ENCODE results near the gene JUP.

JUP gene

DNA sequence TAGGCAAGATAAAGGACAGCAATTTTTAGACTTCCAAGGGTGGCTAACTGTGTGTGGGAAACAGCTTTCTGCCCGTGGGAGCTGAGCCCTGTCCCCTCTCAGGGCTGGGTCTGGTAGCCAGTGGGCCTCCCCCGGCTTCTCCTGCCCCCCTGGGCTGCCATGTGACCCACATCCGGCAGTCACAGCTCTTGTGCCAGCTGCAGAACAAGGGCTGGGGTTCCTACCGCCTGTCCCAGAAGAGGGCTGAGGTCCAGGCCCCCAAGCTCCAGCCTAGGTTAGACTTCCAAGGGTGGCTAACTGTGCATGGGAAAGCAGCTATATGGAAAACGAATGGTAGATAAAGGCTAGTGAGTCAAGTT is 68.2 kb downstream of the JUP start:
- TF ChIP-seq TAF1 (IDR thresholded peaks at IDR 0.05; ENCODE audit: borderline replicate concordance, insufficient read depth, low read length) (no peak), SIN3A (IDR thresholded peaks at IDR 0.05; ENCODE audit: borderline replicate concordance, insufficient read depth, low read length) (no peak), FOXP2 (optimal IDR thresholded peaks at IDR 0.05; ENCODE audit: borderline replicate concordance, extremely low read depth, extremely low read length, insufficient read depth) (no peak), POLR2AphosphoS5 (IDR thresholded peaks at IDR 0.05; ENCODE audit: low read depth, low read length) (no peak), REST (IDR thresholded peaks at IDR 0.05; ENCODE audit: insufficient read depth in 1 of 2, low read depth in 2 of 2, low read length in 2 of 2) (no peak)

DNA sequence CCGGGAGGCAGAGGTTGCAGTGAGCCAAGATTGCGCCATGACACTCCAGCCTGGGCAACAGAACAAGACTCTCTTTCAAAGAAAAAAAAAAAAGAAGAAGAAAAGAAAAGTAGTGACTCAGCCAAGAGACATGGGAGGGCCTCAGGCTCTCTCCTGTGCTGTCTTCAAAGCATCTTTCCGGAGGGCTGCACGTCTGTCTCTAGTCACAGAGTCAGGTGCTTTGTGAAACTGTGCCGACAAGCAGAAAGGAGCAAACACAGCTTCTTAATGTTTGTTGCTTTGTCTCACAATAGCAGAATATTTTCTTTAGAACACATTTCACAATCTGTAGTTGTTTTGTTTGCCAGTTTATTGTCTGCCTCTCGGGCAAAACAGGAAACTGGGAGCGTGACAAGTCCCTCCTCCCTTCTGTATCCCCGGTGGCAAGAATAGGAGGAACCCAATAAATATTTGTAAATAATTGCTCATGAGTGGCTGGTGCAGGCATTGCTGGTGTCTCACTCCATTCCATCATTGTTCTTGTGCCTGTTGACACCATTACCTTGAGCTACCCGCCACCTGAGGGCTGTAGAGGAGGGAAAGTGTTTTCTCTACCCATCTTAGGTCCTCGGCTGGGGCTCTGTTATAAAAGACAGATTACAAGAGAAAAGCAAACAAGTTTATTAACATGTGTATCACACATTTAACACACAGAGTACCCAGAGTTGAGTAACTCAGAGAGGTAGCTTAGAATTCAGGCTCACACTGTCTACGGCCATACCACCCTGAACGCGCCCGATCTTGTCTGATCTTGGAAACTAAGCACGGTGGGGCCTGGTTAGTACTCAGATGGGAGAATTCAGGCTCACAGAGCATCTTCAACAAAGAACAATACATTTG is 68.9 kb downstream of the JUP start:
- no peak for TF ChIP-seq FOXP2 (optimal IDR thresholded peaks at IDR 0.05; ENCODE audit: borderline replicate concordance, extremely low read depth, extremely low read length, insufficient read depth)
- no peak for TF ChIP-seq SIN3A (IDR thresholded peaks at IDR 0.05; ENCODE audit: borderline replicate concordance, insufficient read depth, low read length)
- TF ChIP-seq POLR2AphosphoS5 (IDR thresholded peaks at IDR 0.05; ENCODE audit: low read depth, low read length): no peak

GRCh38 chr17:41711669-41712400 is 74.7 kb downstream of the JUP start, which contains the start of gene GAST:
TSS of gene GAST (plus strand) at chr17:41712331. CDS start at chr17:41715437, 3,106 bp downstream.
- no peak for TF ChIP-seq SIN3A (IDR thresholded peaks at IDR 0.05; ENCODE audit: borderline replicate concordance, insufficient read depth, low read length)
- TF ChIP-seq TAF1 (IDR thresholded peaks at IDR 0.05; ENCODE audit: borderline replicate concordance, insufficient read depth, low read length): no peak
- TF ChIP-seq FOXP2 (optimal IDR thresholded peaks at IDR 0.05; ENCODE audit: borderline replicate concordance, extremely low read depth, extremely low read length, insufficient read depth): no peak
- TF ChIP-seq POLR2AphosphoS5 (IDR thresholded peaks at IDR 0.05; ENCODE audit: low read depth, low read length): no peak
- no peak for TF ChIP-seq REST (IDR thresholded peaks at IDR 0.05; ENCODE audit: insufficient read depth in 1 of 2, low read depth in 2 of 2, low read length in 2 of 2)

DNA sequence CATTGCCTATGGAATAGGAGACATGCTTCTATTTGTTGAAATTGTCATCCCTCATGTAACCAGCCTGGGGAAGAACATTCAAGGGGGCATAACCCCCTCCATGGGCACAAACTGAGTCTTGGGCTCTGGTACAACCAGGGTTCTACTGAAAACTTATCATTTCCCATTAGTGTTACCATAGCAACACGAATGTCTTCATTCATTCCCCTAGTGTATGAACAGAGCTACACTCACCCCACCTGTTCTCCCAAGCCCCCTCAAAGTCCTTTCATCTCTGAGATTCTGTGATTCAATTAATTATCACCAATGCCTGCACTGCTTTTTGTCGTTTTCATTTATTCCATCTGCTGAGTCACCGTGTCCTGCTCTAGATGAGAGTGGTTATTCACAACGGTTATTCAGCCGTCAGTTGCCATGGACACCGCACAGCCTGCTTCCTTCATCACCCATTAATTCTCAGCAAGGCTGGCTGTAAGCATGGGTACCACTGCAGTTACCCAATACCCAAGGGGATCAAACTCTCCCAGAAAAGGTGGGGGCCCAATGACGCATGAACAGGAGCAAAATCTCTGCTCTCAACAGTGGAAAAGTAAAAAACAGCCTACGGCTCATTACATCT is 75.9 kb downstream of the JUP start:
- no peak for TF ChIP-seq SIN3A (IDR thresholded peaks at IDR 0.05; ENCODE audit: borderline replicate concordance, insufficient read depth, low read length)

DNA sequence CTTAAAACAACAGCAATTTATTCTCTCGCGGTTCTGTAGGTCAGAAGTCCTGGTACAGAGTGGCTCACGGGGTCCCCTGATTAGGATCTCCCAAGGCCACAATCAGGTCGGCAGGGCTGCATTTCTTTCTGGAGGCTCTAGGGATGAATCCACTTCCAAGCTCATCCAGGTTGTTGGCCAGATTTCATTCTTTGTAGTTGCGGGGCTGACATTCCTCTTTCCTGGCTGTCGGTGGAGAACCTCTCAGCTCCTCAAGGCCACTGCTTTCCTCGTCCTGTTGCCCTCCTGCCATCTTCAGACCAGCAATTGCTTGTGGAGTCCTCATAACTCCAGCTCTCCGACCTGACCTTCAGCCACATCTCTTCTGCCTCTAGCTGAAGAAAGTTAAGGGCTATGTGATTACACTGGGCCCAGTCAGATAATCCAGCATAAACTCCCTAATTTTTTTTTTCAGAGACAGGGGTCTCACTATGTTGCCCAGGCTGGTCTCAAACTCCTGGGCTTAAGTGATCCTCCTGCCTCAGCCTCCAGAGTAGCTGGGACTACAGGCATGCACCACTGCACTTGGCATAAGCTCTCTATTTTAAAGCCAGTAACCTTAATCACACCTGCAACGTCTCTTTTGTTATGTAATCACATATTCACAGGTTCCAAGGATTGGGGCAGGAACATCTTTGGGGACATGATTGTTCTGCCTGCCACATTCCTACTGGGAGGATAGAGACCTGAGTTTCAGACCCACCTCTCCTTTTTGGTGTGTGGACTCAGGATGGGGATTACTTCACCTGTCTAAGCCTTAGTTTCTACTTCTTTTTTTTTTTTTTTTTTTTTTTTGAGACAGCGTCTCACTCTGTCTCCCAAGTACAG is 78.5 kb downstream of the JUP start:
- TF ChIP-seq POLR2AphosphoS5 (IDR thresholded peaks at IDR 0.05; ENCODE audit: low read depth, low read length) (no peak), TAF1 (IDR thresholded peaks at IDR 0.05; ENCODE audit: borderline replicate concordance, insufficient read depth, low read length) (no peak), SIN3A (IDR thresholded peaks at IDR 0.05; ENCODE audit: borderline replicate concordance, insufficient read depth, low read length) (no peak), FOXP2 (optimal IDR thresholded peaks at IDR 0.05; ENCODE audit: borderline replicate concordance, extremely low read depth, extremely low read length, insufficient read depth) (no peak), REST (IDR thresholded peaks at IDR 0.05; ENCODE audit: insufficient read depth in 1 of 2, low read depth in 2 of 2, low read length in 2 of 2) (no peak)

Measured in PFSK-1 (cell line).